ENCODE data around the gene BOLL.

GRCh38 chr2:197795277-197795676 is 10.2 kb upstream of the BOLL start:
- TF ChIP-seq CTCF (IDR thresholded peaks at IDR 0.05) (no peak), REST (IDR thresholded peaks at IDR 0.05; ENCODE audit: insufficient read depth in 1 of 2, low read depth in 2 of 2, low read length in 1 of 2) (no peak)
